Measurements from ENCODE around the gene KIF5C.

Gene KIF5C

GRCh38 chr2:148902798-148903197 lies 27.8 kb downstream of the KIF5C start:
- Mint-ChIP-seq H3K4me1 (ENCODE audit: low read depth) (no peaks in the 10 kb centered on the region), H3K27me3 (peaks cover 1% of the 10 kb centered on the region), H3K4me3 (no peak overlapping the region), H3K27ac (no peak overlapping the region), H3K9me3 (ENCODE audit: low read depth) (no peaks in the 10 kb centered on the region), H3K36me3 (peaks cover 4% of the 10 kb centered on the region)

- Mint-ChIP-seq H3K36me3 (peaks cover 4% of the 10 kb centered on the region), H3K4me3 (no peak overlapping the region), H3K27me3 (peaks cover 1% of the 10 kb centered on the region), H3K27ac (no peak overlapping the region), H3K4me1 (ENCODE audit: low read depth) (no peaks in the 10 kb centered on the region), H3K9me3 (ENCODE audit: low read depth) (no peaks in the 10 kb centered on the region)
Measured at GRCh38 chr2:148903294-148903693, 28.3 kb downstream of the KIF5C start.

GRCh38 chr2:148903979-148904378 lies 29.0 kb downstream of the KIF5C start:
- Mint-ChIP-seq H3K4me3 (no peak overlapping the region), H3K4me1 (ENCODE audit: low read depth) (no peaks in the 10 kb centered on the region), H3K27ac (no peak overlapping the region), H3K27me3 (peaks cover 1% of the 10 kb centered on the region), H3K36me3 (peaks cover 4% of the 10 kb centered on the region), H3K9me3 (ENCODE audit: low read depth) (no peaks in the 10 kb centered on the region)

GRCh38 chr2:148906124-148906523 lies 31.1 kb downstream of the KIF5C start:
- Mint-ChIP-seq H3K9me3 (ENCODE audit: low read depth) (no peaks in the 10 kb centered on the region), H3K27me3 (peaks cover 1% of the 10 kb centered on the region), H3K4me1 (ENCODE audit: low read depth) (no peaks in the 10 kb centered on the region), H3K36me3 (peaks cover 4% of the 10 kb centered on the region), H3K27ac (no peak overlapping the region), H3K4me3 (no peak overlapping the region)

GRCh38 chr2:148907085-148907785 lies 32.2 kb downstream of the KIF5C start:
- H3K4me3 Mint-ChIP-seq, result no peak overlapping the region
- no peaks in the 10 kb centered on the region for H3K9me3 Mint-ChIP-seq (ENCODE audit: low read depth)
- peaks cover 1% of the 10 kb centered on the region for H3K27me3 Mint-ChIP-seq
- peaks cover 4% of the 10 kb centered on the region for H3K36me3 Mint-ChIP-seq
- H3K27ac Mint-ChIP-seq, result no peak overlapping the region
- H3K4me1 Mint-ChIP-seq (ENCODE audit: low read depth), result no peaks in the 10 kb centered on the region

GRCh38 chr2:148909114-148909513 lies 34.1 kb downstream of the KIF5C start:
- no peak overlapping the region for H3K4me3 Mint-ChIP-seq

GRCh38 chr2:148913061-148913460 lies 38.0 kb downstream of the KIF5C start:
- no peak overlapping the region for H3K27ac Mint-ChIP-seq
- no peaks in the 10 kb centered on the region for H3K9me3 Mint-ChIP-seq (ENCODE audit: low read depth)
- no peak overlapping the region for H3K4me3 Mint-ChIP-seq
- H3K36me3 Mint-ChIP-seq, result no peaks in the 10 kb centered on the region
- no peaks in the 10 kb centered on the region for H3K4me1 Mint-ChIP-seq (ENCODE audit: low read depth)
- no peaks in the 10 kb centered on the region for H3K27me3 Mint-ChIP-seq

More at GRCh38 chr2:148909114-148909513, 34.1 kb downstream of the KIF5C start:
- H3K27me3 Mint-ChIP-seq, result peaks cover 1% of the 10 kb centered on the region
- peaks cover 4% of the 10 kb centered on the region for H3K36me3 Mint-ChIP-seq
- no peaks in the 10 kb centered on the region for H3K4me1 Mint-ChIP-seq (ENCODE audit: low read depth)
- no peaks in the 10 kb centered on the region for H3K9me3 Mint-ChIP-seq (ENCODE audit: low read depth)
- H3K27ac Mint-ChIP-seq, result no peak overlapping the region

- Mint-ChIP-seq H3K4me3 (no peak overlapping the region), H3K9me3 (ENCODE audit: low read depth) (peaks cover 4% of the 10 kb centered on the region), H3K27me3 (no peaks in the 10 kb centered on the region), H3K36me3 (peaks cover 3% of the 10 kb centered on the region), H3K4me1 (ENCODE audit: low read depth) (no peaks in the 10 kb centered on the region), H3K27ac (no peak overlapping the region)
Measured at GRCh38 chr2:148913492-148913891, 38.5 kb downstream of the KIF5C start.

- Mint-ChIP-seq H3K27ac (no peak overlapping the region), H3K36me3 (peaks cover 9% of the 10 kb centered on the region), H3K9me3 (ENCODE audit: low read depth) (peaks cover 9% of the 10 kb centered on the region), H3K4me1 (ENCODE audit: low read depth) (no peaks in the 10 kb centered on the region), H3K4me3 (no peak overlapping the region), H3K27me3 (no peaks in the 10 kb centered on the region)
Measured at GRCh38 chr2:148914463-148914862, 39.4 kb downstream of the KIF5C start.

- Mint-ChIP-seq H3K4me1 (ENCODE audit: low read depth) (no peaks in the 10 kb centered on the region), H3K36me3 (peaks cover 9% of the 10 kb centered on the region), H3K4me3 (no peak overlapping the region), H3K27me3 (no peaks in the 10 kb centered on the region), H3K27ac (no peak overlapping the region), H3K9me3 (ENCODE audit: low read depth) (peaks cover 9% of the 10 kb centered on the region)
Measured at GRCh38 chr2:148917431-148917830, 42.4 kb downstream of the KIF5C start.

GRCh38 chr2:148918554-148918953 lies 43.5 kb downstream of the KIF5C start:
- Mint-ChIP-seq H3K27ac (no peak overlapping the region), H3K9me3 (ENCODE audit: low read depth) (peaks cover 9% of the 10 kb centered on the region), H3K4me3 (no peak overlapping the region), H3K27me3 (no peaks in the 10 kb centered on the region), H3K36me3 (peaks cover 9% of the 10 kb centered on the region), H3K4me1 (ENCODE audit: low read depth) (no peaks in the 10 kb centered on the region)

GRCh38 chr2:148920559-148920958 lies 45.5 kb downstream of the KIF5C start:
- Mint-ChIP-seq H3K27me3 (no peaks in the 10 kb centered on the region), H3K4me3 (no peak overlapping the region), H3K27ac (no peak overlapping the region)

GRCh38 chr2:148922062-148922461 lies 47.0 kb downstream of the KIF5C start:
- H3K4me3 Mint-ChIP-seq, result no peak overlapping the region
- H3K9me3 Mint-ChIP-seq (ENCODE audit: low read depth), result peaks cover 9% of the 10 kb centered on the region
- H3K4me1 Mint-ChIP-seq (ENCODE audit: low read depth), result peaks cover 7% of the 10 kb centered on the region
- H3K27ac Mint-ChIP-seq, result no peak overlapping the region
- peaks cover 11% of the 10 kb centered on the region for H3K36me3 Mint-ChIP-seq
- no peaks in the 10 kb centered on the region for H3K27me3 Mint-ChIP-seq

More at GRCh38 chr2:148920559-148920958, 45.5 kb downstream of the KIF5C start:
- peaks cover 9% of the 10 kb centered on the region for H3K9me3 Mint-ChIP-seq (ENCODE audit: low read depth)
- no peaks in the 10 kb centered on the region for H3K4me1 Mint-ChIP-seq (ENCODE audit: low read depth)
- H3K36me3 Mint-ChIP-seq, result peaks cover 11% of the 10 kb centered on the region

GRCh38 chr2:148922776-148923475 lies 47.9 kb downstream of the KIF5C start:
- Mint-ChIP-seq H3K27ac (no peak overlapping the region), H3K4me1 (ENCODE audit: low read depth) (peaks cover 10% of the 10 kb centered on the region), H3K27me3 (no peaks in the 10 kb centered on the region), H3K36me3 (peaks cover 11% of the 10 kb centered on the region), H3K4me3 (no peak overlapping the region), H3K9me3 (ENCODE audit: low read depth) (peaks cover 9% of the 10 kb centered on the region)

GRCh38 chr2:148924514-148925178 lies 49.6 kb downstream of the KIF5C start:
- no peak overlapping the region for H3K4me3 Mint-ChIP-seq
- no peaks in the 10 kb centered on the region for H3K27me3 Mint-ChIP-seq
- peaks cover 2% of the 10 kb centered on the region for H3K36me3 Mint-ChIP-seq

More at GRCh38 chr2:148924514-148925178, 49.6 kb downstream of the KIF5C start:
- H3K4me1 Mint-ChIP-seq (ENCODE audit: low read depth), result peaks cover 10% of the 10 kb centered on the region
- no peak overlapping the region for H3K27ac Mint-ChIP-seq
- H3K9me3 Mint-ChIP-seq (ENCODE audit: low read depth), result no peaks in the 10 kb centered on the region

All from activated naive CD8-positive, alpha-beta T cell (primary cell).